ENCODE data around the gene PCDHGA7. TPM values are rescaled to one million over a fixed set of nuclear protein-coding genes. Genes with fewer than 3 reads are reported as not detected.

PCDHGA7 gene
- total and polyA plus RNA-seq, 7 experiments from 2014 or later = 0.13 to 0.30 (median 0.19) TPM; not detected in 3

DNA sequence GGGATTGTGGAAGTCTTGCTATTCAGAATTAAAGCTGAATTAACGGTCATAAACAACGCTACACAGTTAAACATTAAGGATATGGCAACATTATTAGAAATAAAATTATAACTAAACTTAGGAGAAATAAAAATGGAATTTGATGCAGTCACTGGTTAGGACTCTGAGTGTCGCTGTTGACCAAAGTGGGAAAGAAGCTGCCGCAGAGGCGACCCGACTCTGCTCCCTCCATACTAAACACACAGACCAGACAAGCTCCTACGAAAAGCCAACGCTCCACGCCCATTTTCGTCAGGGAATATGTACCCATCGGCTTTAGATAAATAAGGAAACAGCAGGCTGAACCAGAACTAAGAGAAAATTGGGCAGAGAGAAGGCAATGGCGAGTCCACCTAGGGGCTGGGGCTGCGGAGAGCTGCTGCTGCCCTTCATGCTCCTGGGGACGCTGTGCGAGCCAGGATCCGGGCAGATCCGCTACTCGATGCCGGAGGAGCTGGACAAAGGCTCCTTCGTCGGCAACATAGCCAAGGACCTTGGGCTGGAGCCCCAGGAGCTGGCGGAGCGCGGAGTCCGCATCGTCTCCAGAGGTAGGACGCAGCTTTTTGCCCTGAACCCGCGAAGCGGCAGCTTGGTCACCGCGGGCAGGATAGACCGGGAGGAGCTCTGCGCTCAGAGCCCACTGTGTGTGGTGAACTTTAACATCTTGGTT is 18.4 kb upstream of the PCDHGA7 start, which contains the start of gene PCDHGA5:
Gene PCDHGA5, plus strand, starts transcription at position 211 of the 709 bp plus-strand sequence. Its CDS starts 169 bp downstream, at position 380.
- Mint-ChIP-seq H3K9me3 (peaks cover 12 to 93% (median 64%) of the 10 kb centered on the region in 11 donors), H3K27me3 (peaks cover 52 to 91% (median 84%) of the 10 kb centered on the region in 5 donors), H3K4me1 (peaks cover 0 to 6% (median 3%) of the 10 kb centered on the region in 7 donors), H3K36me3 (peaks cover 8 to 37% (median 19%) of the 10 kb centered on the region in 5 donors), H3K4me3 (peak within 1 kb of the TSS in 2 of 10 donors; percentile 9 to 21), H3K27ac (peak within 1 kb of the TSS in 2 of 9 donors; percentile 23 to 74)
- Histone ChIP-seq H3K9me3 (ENCODE audit: control insufficient read depth in 2 of 3, low read length in 3 of 3) (peaks cover 0 to 54% (median 0%) of the 10 kb centered on the region in 3 experiments), H3K27me3 (ENCODE audit: control insufficient read depth in 2 of 2, insufficient read depth in 2 of 2, low read length in 2 of 2) (peaks cover 5 to 32% of the 10 kb centered on the region in 2 donors), H3K4me3 (ENCODE audit: low read length) (no peak within 1 kb of the TSS), H3K36me3 (ENCODE audit: control insufficient read depth in 2 of 3, insufficient read depth in 3 of 3, low read length in 3 of 3) (no peaks in the 10 kb centered on the region), H3K27ac (ENCODE audit: low read depth, low read length) (no peak within 1 kb of the TSS), H3K4me1 (ENCODE audit: control insufficient read depth in 2 of 2, insufficient read depth in 2 of 2, low read length in 2 of 2) (no peaks in the 10 kb centered on the region)
- ChIA-PET POLR2A (no interaction called here), CTCF (no interaction called here)
- intact Hi-C loops (cut with micrococcal nuclease) = loop anchor here in 1 of 2 donors (5.0 to 10.0 kb wide), 2 partner anchors 53 to 129 kb away; partner anchors contain the start of gene PCDHGB7
- no peak for DNase-seq
- no peak for ATAC-seq

DNA sequence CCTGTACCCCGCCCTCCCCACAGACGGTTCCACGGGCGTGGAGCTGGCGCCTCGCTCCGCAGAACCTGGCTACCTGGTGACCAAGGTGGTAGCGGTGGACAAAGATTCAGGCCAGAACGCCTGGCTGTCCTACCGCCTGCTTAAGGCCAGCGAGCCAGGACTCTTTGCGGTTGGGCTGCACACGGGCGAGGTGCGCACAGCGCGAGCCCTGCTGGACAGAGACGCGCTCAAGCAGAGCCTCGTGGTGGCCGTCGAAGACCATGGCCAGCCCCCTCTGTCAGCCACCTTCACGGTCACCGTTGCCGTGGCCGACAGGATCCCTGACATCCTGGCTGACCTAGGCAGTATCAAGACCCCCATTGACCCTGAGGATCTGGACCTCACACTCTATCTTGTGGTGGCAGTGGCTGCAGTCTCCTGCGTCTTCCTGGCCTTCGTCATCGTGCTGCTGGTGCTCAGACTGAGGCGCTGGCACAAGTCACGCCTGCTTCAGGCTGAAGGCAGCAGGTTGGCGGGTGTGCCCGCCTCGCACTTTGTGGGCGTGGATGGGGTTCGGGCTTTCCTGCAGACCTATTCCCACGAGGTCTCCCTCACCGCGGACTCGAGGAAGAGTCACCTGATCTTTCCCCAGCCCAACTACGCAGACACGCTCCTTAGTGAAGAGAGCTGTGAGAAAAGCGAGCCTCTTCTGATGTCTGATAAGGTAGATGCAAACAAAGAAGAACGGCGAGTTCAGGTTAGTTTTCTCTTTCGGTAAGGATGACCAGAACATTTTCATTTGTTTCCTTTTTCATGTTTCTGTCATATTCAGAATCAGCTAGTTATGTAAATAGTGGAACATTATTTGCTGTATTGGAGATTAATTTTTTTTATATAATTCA is 16.3 kb upstream of the PCDHGA7 start:
- peaks cover 8 to 34% (median 16%) of the 10 kb centered on the region in 5 donors for H3K36me3 Mint-ChIP-seq
- ChIA-PET POLR2A (no interaction called here), CTCF (no interaction called here)

DNA sequence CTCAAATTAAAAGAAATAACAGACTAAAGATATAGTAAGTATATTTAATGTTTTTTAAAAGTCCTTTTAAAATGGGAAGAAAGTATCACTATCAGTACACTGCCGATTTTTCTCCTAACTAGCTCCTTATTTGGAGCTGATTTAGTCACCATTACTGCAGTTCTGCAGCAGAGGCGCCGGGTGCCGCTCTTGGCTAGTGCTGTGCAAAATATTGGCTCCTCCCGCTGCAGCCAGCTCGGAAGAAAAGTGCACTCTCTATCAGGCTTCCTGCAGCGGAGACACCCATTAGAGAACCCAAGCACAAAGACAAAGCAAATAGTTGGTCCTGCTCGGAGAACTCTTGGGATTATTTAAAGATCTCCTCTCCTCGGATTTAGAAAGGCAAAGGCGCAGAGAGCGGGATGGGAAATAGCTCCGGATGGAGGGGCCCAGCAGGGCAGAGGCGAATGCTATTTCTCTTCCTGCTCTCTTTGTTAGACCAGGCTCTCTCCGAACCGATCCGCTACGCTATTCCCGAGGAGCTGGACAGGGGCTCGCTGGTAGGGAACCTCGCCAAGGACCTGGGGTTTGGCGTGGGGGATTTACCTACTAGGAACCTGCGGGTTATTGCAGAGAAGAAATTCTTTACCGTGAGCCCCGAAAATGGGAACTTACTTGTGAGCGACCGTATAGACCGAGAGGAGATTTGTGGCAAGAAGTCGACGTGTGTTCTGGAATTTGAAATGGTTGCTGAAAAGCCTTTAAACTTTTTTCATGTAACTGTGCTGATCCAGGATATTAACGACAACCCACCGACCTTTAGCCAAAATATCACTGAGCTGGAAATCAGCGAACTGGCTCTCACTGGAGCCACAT is 12.3 kb upstream of the PCDHGA7 start, which contains the start of gene PCDHGB3:
Gene PCDHGB3, plus strand, starts transcription at position 249 of the 855 bp plus-strand sequence. Its CDS starts 153 bp downstream, at position 402.
- intact Hi-C loops (cut with micrococcal nuclease) = loop anchor here (1.0 to 10.0 kb wide), 2 partner anchors 135 to 194 kb away; no protein-coding TSS in a partner anchor

More for the DNA sequence above, 16.3 kb upstream of the PCDHGA7 start:
- DNase-seq = no peak
- Mint-ChIP-seq H3K9me3 (peaks cover 12 to 93% (median 59%) of the 10 kb centered on the region in 11 donors), H3K27ac (no peak overlapping the region), H3K4me1 (peaks cover 2 to 12% (median 6%) of the 10 kb centered on the region in 7 donors), H3K27me3 (peaks cover 54 to 93% (median 83%) of the 10 kb centered on the region in 5 donors), H3K4me3 (no peak overlapping the region)
- peaks cover 5 to 25% of the 10 kb centered on the region in 2 donors for H3K27me3 ChIP-seq (ENCODE audit: control insufficient read depth in 2 of 2, insufficient read depth in 2 of 2, low read length in 2 of 2)
- H3K27ac ChIP-seq (ENCODE audit: low read depth, low read length) = no peak overlapping the region
- no peaks in the 10 kb centered on the region for H3K4me1 ChIP-seq (ENCODE audit: control insufficient read depth in 2 of 2, insufficient read depth in 2 of 2, low read length in 2 of 2)
- no peak for ATAC-seq
- H3K9me3 ChIP-seq (ENCODE audit: control insufficient read depth in 2 of 3, low read length in 3 of 3) = peaks cover 0 to 49% (median 0%) of the 10 kb centered on the region in 3 experiments
- intact Hi-C loops (cut with micrococcal nuclease) = loop anchor here in 1 of 2 donors (10.0 kb wide), 1 partner anchor 131 kb away; no protein-coding TSS in a partner anchor
- H3K4me3 ChIP-seq (ENCODE audit: low read length) = no peak overlapping the region
- no peaks in the 10 kb centered on the region for H3K36me3 ChIP-seq (ENCODE audit: control insufficient read depth in 2 of 3, insufficient read depth in 3 of 3, low read length in 3 of 3)

DNA sequence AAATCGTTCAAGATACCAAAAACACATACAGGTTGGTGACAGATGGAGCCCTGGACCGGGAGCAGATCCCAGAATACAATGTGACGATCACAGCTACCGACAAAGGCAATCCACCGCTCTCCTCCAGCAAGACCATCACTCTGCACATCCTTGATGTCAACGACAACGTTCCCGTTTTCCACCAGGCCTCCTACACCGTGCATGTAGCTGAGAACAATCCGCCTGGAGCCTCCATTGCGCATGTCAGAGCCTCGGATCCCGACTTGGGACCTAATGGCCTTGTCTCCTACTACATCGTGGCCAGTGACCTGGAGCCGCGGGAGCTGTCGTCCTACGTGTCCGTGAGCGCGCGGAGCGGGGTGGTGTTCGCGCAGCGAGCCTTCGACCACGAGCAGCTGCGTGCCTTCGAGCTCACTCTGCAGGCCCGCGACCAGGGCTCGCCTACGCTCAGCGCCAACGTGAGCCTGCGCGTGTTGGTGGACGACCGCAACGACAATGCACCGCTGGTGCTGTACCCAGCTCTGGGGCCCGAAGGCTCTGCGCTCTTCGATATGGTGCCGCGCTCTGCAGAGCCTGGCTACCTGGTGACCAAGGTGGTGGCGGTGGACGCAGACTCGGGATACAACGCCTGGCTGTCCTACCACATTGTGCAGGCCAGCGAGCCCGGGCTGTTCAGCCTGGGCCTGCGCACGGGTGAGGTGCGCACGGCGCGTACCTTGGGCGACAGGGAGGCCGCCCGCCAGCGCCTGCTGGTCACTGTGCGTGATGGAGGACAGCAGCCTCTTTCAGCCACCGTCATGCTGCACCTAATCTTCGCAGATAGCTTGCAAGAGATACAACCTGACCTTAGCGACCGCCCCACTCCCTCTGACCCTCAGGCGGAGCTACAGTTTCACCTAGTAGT is 10.7 kb upstream of the PCDHGA7 start:
- DNase-seq = no peak
- POLR2A ChIA-PET = no interaction called here
- peak overlapping the region in 1 of 9 donors; percentile 49 for H3K27ac Mint-ChIP-seq
- CTCF ChIA-PET = interaction anchor here (0.6 kb wide), 1 partner anchor 957 kb away, joined by 6 read pairs; no protein-coding TSS in a partner anchor
- peaks cover 2 to 22% (median 12%) of the 10 kb centered on the region in 5 donors for H3K36me3 Mint-ChIP-seq
- peaks cover 8 to 93% (median 45%) of the 10 kb centered on the region in 11 donors for H3K9me3 Mint-ChIP-seq
- peaks cover 2 to 8% (median 6%) of the 10 kb centered on the region in 7 donors for H3K4me1 Mint-ChIP-seq
- no peak for ATAC-seq
- Histone ChIP-seq H3K4me3 (ENCODE audit: low read length) (no peak overlapping the region), H3K9me3 (ENCODE audit: control insufficient read depth in 2 of 3, low read length in 3 of 3) (peaks cover 0 to 41% (median 0%) of the 10 kb centered on the region in 3 experiments), H3K27ac (ENCODE audit: low read depth, low read length) (no peak overlapping the region), H3K27me3 (ENCODE audit: control insufficient read depth in 2 of 2, insufficient read depth in 2 of 2, low read length in 2 of 2) (peaks cover 0 to 8% of the 10 kb centered on the region in 2 donors), H3K4me1 (ENCODE audit: control insufficient read depth in 2 of 2, insufficient read depth in 2 of 2, low read length in 2 of 2) (no peaks in the 10 kb centered on the region), H3K36me3 (ENCODE audit: control insufficient read depth in 2 of 3, insufficient read depth in 3 of 3, low read length in 3 of 3) (no peaks in the 10 kb centered on the region)
- H3K27me3 Mint-ChIP-seq = peaks cover 32 to 85% (median 79%) of the 10 kb centered on the region in 5 donors
- intact Hi-C loops (cut with micrococcal nuclease) = no loop called here
- peak overlapping the region in 2 of 10 donors; percentile 66 to 81 for H3K4me3 Mint-ChIP-seq

More for the DNA sequence above, 12.3 kb upstream of the PCDHGA7 start, which contains the start of gene PCDHGB3:
- Mint-ChIP-seq H3K4me1 (peaks cover 2 to 8% (median 6%) of the 10 kb centered on the region in 7 donors), H3K36me3 (peaks cover 4 to 24% (median 7%) of the 10 kb centered on the region in 5 donors), H3K9me3 (peaks cover 3 to 93% (median 47%) of the 10 kb centered on the region in 11 donors), H3K4me3 (peak within 1 kb of the TSS; percentile 70 to 86 (median 82)), H3K27me3 (peaks cover 42 to 93% (median 82%) of the 10 kb centered on the region in 5 donors), H3K27ac (no peak within 1 kb of the TSS)
- peak within 1 kb of the TSS; percentile 29 for H3K4me3 ChIP-seq (ENCODE audit: low read length)
- H3K9me3 ChIP-seq (ENCODE audit: control insufficient read depth in 2 of 3, low read length in 3 of 3) = peaks cover 0 to 48% (median 0%) of the 10 kb centered on the region in 3 experiments
- ATAC-seq (peak; percentile 76), DNase-seq (peak in 5 of 9 donors; percentile 21 to 42 (median 27))
- no peaks in the 10 kb centered on the region for H3K36me3 ChIP-seq (ENCODE audit: control insufficient read depth in 2 of 3, insufficient read depth in 3 of 3, low read length in 3 of 3)
- CTCF ChIA-PET = interaction anchor here (0.6 to 1.2 kb wide), 5 partner anchors 51 to 539 kb away, joined by 3 to 5 read pairs (median 4); partner anchors contain the start of gene PCDHGA11
- H3K4me1 ChIP-seq (ENCODE audit: control insufficient read depth in 2 of 2, insufficient read depth in 2 of 2, low read length in 2 of 2) = no peaks in the 10 kb centered on the region
- POLR2A ChIA-PET = no interaction called here
- peaks cover 0 to 11% of the 10 kb centered on the region in 2 donors for H3K27me3 ChIP-seq (ENCODE audit: control insufficient read depth in 2 of 2, insufficient read depth in 2 of 2, low read length in 2 of 2)
- H3K27ac ChIP-seq (ENCODE audit: low read depth, low read length) = no peak within 1 kb of the TSS

DNA sequence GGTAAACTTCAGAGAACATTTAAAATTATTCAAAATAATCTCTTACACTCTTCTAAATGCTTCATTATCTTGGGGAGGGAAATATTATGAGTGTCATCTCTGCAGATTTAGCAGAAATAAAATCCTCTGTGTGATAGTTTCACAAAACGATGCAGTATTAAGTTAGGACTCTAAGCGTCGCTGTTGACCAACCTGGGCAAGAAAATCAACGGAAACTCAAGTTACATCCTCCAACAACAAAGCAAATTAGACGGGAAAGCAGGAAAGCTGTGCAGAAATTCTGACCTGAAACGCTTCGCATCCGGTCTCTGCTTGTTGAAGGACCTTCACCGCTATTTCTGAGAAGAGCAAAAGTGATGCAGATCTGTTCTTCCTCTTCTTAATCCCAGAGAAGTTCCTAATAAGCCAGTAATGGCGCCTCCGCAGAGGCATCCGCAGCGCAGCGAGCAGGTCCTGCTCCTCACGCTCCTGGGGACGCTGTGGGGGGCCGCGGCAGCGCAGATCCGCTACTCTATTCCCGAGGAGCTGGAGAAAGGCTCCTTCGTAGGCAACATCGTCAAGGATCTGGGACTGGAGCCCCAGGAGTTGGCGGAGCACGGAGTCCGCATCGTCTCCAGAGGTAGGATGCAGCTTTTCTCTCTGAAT is 8.7 kb upstream of the PCDHGA7 start, which contains the start of gene PCDHGA6:
Gene PCDHGA6, plus strand, starts transcription at position 219 of the 645 bp plus-strand sequence. Its CDS starts 193 bp downstream, at position 412.
- Histone ChIP-seq H3K4me3 (ENCODE audit: low read length) (no peak within 1 kb of the TSS), H3K4me1 (ENCODE audit: control insufficient read depth in 2 of 2, insufficient read depth in 2 of 2, low read length in 2 of 2) (no peaks in the 10 kb centered on the region), H3K9me3 (ENCODE audit: control insufficient read depth in 2 of 3, low read length in 3 of 3) (peaks cover 0 to 50% (median 0%) of the 10 kb centered on the region in 3 experiments), H3K27me3 (ENCODE audit: control insufficient read depth in 2 of 2, insufficient read depth in 2 of 2, low read length in 2 of 2) (no peaks in the 10 kb centered on the region), H3K36me3 (ENCODE audit: control insufficient read depth in 2 of 3, insufficient read depth in 3 of 3, low read length in 3 of 3) (no peaks in the 10 kb centered on the region), H3K27ac (ENCODE audit: low read depth, low read length) (no peak within 1 kb of the TSS)
- no peak within 1 kb of the TSS for H3K27ac Mint-ChIP-seq
- intact Hi-C loops (cut with micrococcal nuclease) = no loop called here
- ATAC-seq (no peak), DNase-seq (no peak)
- H3K4me3 Mint-ChIP-seq = peak within 1 kb of the TSS in 9 of 10 donors; percentile 18 to 59 (median 49)
- H3K36me3 Mint-ChIP-seq = peaks cover 2 to 22% (median 12%) of the 10 kb centered on the region in 5 donors
- ChIA-PET CTCF (no interaction called here), POLR2A (interaction anchor here (0.7 kb wide), 1 partner anchor 198 kb away, joined by 3 read pairs; no protein-coding TSS in a partner anchor)
- peaks cover 26 to 82% (median 71%) of the 10 kb centered on the region in 5 donors for H3K27me3 Mint-ChIP-seq
- peaks cover 8 to 93% (median 47%) of the 10 kb centered on the region in 11 donors for H3K9me3 Mint-ChIP-seq
- peaks cover 2 to 8% (median 6%) of the 10 kb centered on the region in 7 donors for H3K4me1 Mint-ChIP-seq

Data from naive thymus-derived CD4-positive, alpha-beta T cell (primary cell).